Measurements from ENCODE around the gene MAPKAPK5.

GRCh38 chr12:111858778-111859177 lies 16.8 kb downstream of the MAPKAPK5 start:
- TF ChIP-seq EZH2phosphoT487 (IDR thresholded peaks at IDR 0.05; ENCODE audit: borderline replicate concordance, low read length), result no peak
- TF ChIP-seq, protein P1, sequence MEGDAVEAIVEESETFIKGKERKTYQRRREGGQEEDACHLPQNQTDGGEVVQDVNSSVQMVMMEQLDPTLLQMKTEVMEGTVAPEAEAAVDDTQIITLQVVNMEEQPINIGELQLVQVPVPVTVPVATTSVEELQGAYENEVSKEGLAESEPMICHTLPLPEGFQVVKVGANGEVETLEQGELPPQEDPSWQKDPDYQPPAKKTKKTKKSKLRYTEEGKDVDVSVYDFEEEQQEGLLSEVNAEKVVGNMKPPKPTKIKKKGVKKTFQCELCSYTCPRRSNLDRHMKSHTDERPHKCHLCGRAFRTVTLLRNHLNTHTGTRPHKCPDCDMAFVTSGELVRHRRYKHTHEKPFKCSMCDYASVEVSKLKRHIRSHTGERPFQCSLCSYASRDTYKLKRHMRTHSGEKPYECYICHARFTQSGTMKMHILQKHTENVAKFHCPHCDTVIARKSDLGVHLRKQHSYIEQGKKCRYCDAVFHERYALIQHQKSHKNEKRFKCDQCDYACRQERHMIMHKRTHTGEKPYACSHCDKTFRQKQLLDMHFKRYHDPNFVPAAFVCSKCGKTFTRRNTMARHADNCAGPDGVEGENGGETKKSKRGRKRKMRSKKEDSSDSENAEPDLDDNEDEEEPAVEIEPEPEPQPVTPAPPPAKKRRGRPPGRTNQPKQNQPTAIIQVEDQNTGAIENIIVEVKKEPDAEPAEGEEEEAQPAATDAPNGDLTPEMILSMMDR (IDR thresholded peaks at IDR 0.05; ENCODE audit: low read depth, low read length, poor library complexity, severe bottlenecking), result no peak
